HepG2 (cell line): Measurements from ENCODE around the gene ACTR1A. TPM values are rescaled to one million over a fixed set of nuclear protein-coding genes. Genes with fewer than 3 reads are reported as not detected.
A peak's percentile ranks its signal among the peaks of the same experiment; 100 is the strongest.

Experiments
- ARID3A ChIP-seq: IDR thresholded peaks from 2 replicates; pipeline ENCODE4 v1.6.1; 2012; ENCODE audit warnings: low read depth, low read length, improper control_type of control experiment
- ATF2 ChIP-seq: sonication (generic); formaldehyde crosslinking; IDR thresholded peaks from 2 replicates; pipeline ENCODE4 v1.4.0; 2020; ENCODE audit warnings: missing genetic modification reagents
- FOXM1 ChIP-seq: sonication (generic); formaldehyde crosslinking; IDR thresholded peaks from 2 replicates; pipeline ENCODE4 v1.5.0; 2020; ENCODE audit warnings: missing genetic modification reagents
- HNRNPL ChIP-seq: fragments of 200-400 bp; formaldehyde crosslinking; IDR thresholded peaks from 2 replicates; pipeline ENCODE4 v1.6.1; 2017; ENCODE audit warnings: mild to moderate bottlenecking, low read depth, low read length
- MTF2 ChIP-seq: sonication (generic); formaldehyde crosslinking; IDR thresholded peaks from 2 replicates; pipeline ENCODE4 v1.5.0; 2020; ENCODE audit warnings: missing genetic modification reagents, borderline replicate concordance
- NFYB ChIP-seq: sonication (generic); formaldehyde crosslinking; IDR thresholded peaks from 2 replicates; pipeline ENCODE4 v1.4.0; 2020; ENCODE audit warnings: missing genetic modification reagents
- POGK ChIP-seq: sonication (generic); formaldehyde crosslinking; conservative IDR thresholded peaks from 2 replicates; pipeline ENCODE4 v1.8.0; 2022; ENCODE audit warnings: mild to moderate bottlenecking, moderate library complexity, missing genetic modification reagents
- RXRA ChIP-seq: sonication (generic); formaldehyde crosslinking; IDR thresholded peaks from 2 replicates; pipeline ENCODE4 v1.5.1; 2020; ENCODE audit warnings: missing genetic modification reagents
- TBX2 ChIP-seq: sonication (generic); formaldehyde crosslinking; IDR thresholded peaks from 2 replicates; pipeline ENCODE4 v1.5.0; 2020; ENCODE audit warnings: missing genetic modification reagents, mild to moderate bottlenecking, borderline replicate concordance
- TFAP4 ChIP-seq: sonication (generic); IDR thresholded peaks from 2 replicates; pipeline ENCODE4 v1.6.1; 2016; ENCODE audit warnings: low read depth, borderline replicate concordance
- ZFY ChIP-seq: sonication (generic); formaldehyde crosslinking; IDR thresholded peaks from 2 replicates; pipeline ENCODE4 v1.4.0; 2020; ENCODE audit warnings: missing genetic modification reagents
- ZNF362 ChIP-seq: sonication (generic); formaldehyde crosslinking; IDR thresholded peaks from 2 replicates; pipeline ENCODE4 v1.4.0; 2020; ENCODE audit warnings: missing genetic modification reagents, mild to moderate bottlenecking, borderline replicate concordance
- ZNF530 ChIP-seq: sonication (generic); formaldehyde crosslinking; IDR thresholded peaks from 2 replicates; pipeline ENCODE4 v1.5.0; 2020; ENCODE audit warnings: low read depth, mild to moderate bottlenecking, missing genetic modification reagents
- polyA plus RNA-seq, 8 experiments: library from polyadenylated mRNA; depleted of rRNA in 3 of 8; stranded (reverse) in 7 of 8; unstranded in 1 of 8; fragments of >200 nt; fragmentation: Illumina TruSeq in 4 of 8; extraction: Trizol in 4 of 8; gene quantifications; 2 replicates each; pipeline versions ENCODE4 v1.2.1 to v1.2.3, GENCODE V29; 2011 to 2016; ENCODE audit warnings: low read depth in 4 of 8, missing spikeins in 1 of 8, mixed read lengths in 1 of 8; ENCODE audit not compliant: insufficient read depth in 1 of 8
- total RNA-seq, 5 experiments: library from RNA; depleted of rRNA; stranded (reverse); fragments of >200 nt; fragmentation: Illumina TruSeq; extraction: Trizol; gene quantifications; 2 replicates each; pipeline ENCODE4 v1.2.3, GENCODE V29; 2016; ENCODE audit warnings: low read depth in 1 of 5

Gene ACTR1A
- total and polyA plus RNA-seq, 2 of the 13 experiments (the other 11 are each of a cell fraction or from before 2014, with no cell fraction given): 59.6 to 62.8 TPM

DNA sequence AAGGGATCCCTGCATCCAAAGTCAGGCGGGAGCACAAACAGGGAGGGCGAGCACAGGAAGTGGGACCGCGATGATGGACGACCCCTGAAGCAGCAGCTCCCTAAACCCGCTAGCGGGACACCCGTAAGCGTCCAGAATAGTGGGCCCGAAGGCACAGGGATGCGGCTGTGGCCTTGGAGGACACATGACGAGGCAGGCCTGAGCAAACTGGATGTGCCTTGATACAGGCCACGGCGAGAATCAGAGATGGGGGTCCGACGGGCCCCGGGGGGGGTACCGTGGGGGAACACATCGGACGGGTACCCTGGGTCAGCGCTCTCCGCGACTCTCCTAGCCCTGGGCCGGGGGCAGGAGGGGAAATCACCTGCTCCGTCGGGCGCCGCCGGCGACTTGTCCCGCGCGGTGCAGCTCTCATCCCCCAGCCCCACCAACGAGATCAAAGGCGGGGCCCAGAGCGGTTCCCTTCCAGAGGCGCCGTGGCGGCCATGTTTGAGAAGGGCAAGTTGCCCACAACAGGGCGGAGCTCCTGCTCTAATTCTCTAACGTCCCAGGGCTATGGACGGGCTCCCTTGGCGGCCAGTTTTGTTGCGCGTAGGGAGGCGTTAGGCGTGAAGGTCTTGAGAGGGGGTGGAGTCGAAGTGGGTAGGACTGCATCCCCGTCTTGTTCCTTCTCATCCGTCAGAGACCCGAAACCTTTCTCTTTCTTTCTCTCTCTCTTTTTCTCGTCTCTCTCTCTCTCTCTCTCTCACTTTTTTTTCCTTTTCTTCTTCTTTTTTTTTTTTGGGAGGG, 70.2 kb downstream of the ACTR1A start, which contains the start of gene CUEDC2 (continued):
- TF ChIP-seq TBX2 (CRISPR knock-in tag): peak; percentile 83
- TF ChIP-seq ATF2 (CRISPR knock-in tag): peak; percentile 74; the same call in 1 of the 2 replicates
- TF ChIP-seq RXRA (CRISPR knock-in tag): peak; percentile 59
- TF ChIP-seq NFYB (CRISPR knock-in tag): 0 out of 2 replicates have a peak, but pooled peaks have one; percentile 35
- no peak for TF ChIP-seq ZNF530 (CRISPR knock-in tag)
- no peak for TF ChIP-seq MTF2 (CRISPR knock-in tag)
- TF ChIP-seq FOXM1 (CRISPR knock-in tag): no peak
- TF ChIP-seq POGK (CRISPR knock-in tag): 0 out of 2 replicates have a peak, but pooled peaks have one; percentile 38
- TF ChIP-seq ZFY (CRISPR knock-in tag): peak; percentile 94
- peak; percentile 51; the same call in 1 of the 2 replicates for TF ChIP-seq HNRNPL
- peak; percentile 40; the same call in 1 of the 2 replicates for TF ChIP-seq TFAP4
- no peak for TF ChIP-seq ARID3A
- TF ChIP-seq ZNF362: peak; percentile 50
